ENCODE measurements around the gene CRTAC1. TPM values are rescaled to one million over a fixed set of nuclear protein-coding genes. Genes with fewer than 3 reads are reported as not detected.

Gene CRTAC1
- total RNA-seq, 1 donor from 2014 or later: 0.06 TPM

- DNase-seq (ENCODE audit: low read depth): no peak
- H3K4me3 ChIP-seq (ENCODE audit: low read depth, low read length): no peak overlapping the region
- TF ChIP-seq CTCF (conservative IDR thresholded peaks at IDR 0.05; ENCODE audit: low read depth, low read length): no peak
These were observed 175.7 kb downstream of the CRTAC1 start for GRCh38 chr10:97854743-97855142.

DNA sequence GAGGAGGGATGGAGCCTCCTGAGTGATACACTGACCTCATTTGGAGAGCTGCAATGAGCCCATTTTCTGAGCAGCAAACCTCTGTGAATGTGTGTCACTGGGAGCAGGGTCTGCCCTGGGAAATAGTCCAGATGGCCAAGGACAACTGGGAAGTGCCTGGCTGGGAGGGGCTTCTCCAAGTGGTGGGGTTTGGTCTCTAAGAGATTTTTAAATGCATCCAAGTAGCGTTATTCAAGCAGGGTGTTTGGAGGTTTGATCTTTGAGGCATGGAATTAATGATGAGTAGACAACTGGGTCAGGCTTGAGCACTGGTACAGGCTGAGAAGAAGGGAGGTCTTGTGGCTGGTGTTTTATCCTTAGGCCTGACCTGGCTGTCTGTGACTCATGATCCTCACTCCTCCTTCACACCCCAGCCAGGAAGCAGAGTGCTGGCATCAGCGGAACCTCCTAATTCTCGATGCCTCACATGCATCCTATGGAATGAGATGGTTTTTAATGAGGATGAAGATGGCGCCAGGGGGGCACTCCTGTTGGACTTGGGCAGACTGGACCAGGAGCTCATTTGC, 177.5 kb downstream of the CRTAC1 start:
- no peak for TF ChIP-seq CTCF (conservative IDR thresholded peaks at IDR 0.05; ENCODE audit: low read depth, low read length)
- no peak for DNase-seq (ENCODE audit: low read depth)
- no peak overlapping the region for H3K4me3 ChIP-seq (ENCODE audit: low read depth, low read length)

DNA sequence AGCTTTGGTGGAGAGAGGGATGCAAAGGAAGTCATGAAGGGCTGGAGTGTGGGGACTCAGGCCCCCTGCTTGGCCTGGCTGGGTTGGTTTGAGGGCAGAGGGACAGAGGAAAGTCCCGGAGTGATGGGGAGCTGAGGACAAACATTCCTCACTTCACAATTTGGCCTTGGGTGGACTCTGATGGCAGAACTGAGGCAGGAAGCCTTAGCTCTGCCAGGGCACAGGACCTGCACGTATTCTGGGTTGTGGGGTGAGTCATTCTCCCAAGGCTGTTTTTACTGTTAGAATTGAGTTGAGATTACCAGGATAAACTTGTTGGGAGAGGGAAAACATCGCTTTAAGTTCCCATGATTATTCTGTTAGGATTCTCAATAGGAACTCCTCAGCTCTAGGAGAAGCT, 178.1 kb downstream of the CRTAC1 start:
- TF ChIP-seq CTCF (conservative IDR thresholded peaks at IDR 0.05; ENCODE audit: low read depth, low read length): no peak
- DNase-seq (ENCODE audit: low read depth): no peak
- no peak overlapping the region for H3K4me3 ChIP-seq (ENCODE audit: low read depth, low read length)

- H3K4me3 ChIP-seq (ENCODE audit: low read depth, low read length): no peak overlapping the region
- no peak for DNase-seq (ENCODE audit: low read depth)
- no peak for TF ChIP-seq CTCF (conservative IDR thresholded peaks at IDR 0.05; ENCODE audit: low read depth, low read length)
These were observed 178.9 kb downstream of the CRTAC1 start for GRCh38 chr10:97851341-97852001.

GRCh38 chr10:97850446-97850845, 180.0 kb downstream of the CRTAC1 start:
- no peak for TF ChIP-seq CTCF (conservative IDR thresholded peaks at IDR 0.05; ENCODE audit: low read depth, low read length)
- peak overlapping the region; percentile 63 for H3K4me3 ChIP-seq (ENCODE audit: low read depth, low read length)
- DNase-seq (ENCODE audit: low read depth): no peak

GRCh38 chr10:97849687-97850402, 180.6 kb downstream of the CRTAC1 start, which contains the start of gene GOLGA7B:
Gene GOLGA7B, plus strand, starts transcription at chr10:97849843. Its CDS starts 461 bp downstream, at chr10:97850304.
- peak within 1 kb of the TSS; percentile 63 for H3K4me3 ChIP-seq (ENCODE audit: low read depth, low read length)
- no peak for TF ChIP-seq CTCF (conservative IDR thresholded peaks at IDR 0.05; ENCODE audit: low read depth, low read length)
- DNase-seq (ENCODE audit: low read depth): no peak
